Subcutaneous abdominal adipose tissue (tissue), 5 donors: Measurements from ENCODE around the gene SSNA1.

ENCODE experiments used
- H3K27ac ChIP-seq: one replicate; pipeline ENCODE4 v1.7.0; 2013; ENCODE audit warnings: low read depth, mild to moderate bottlenecking, inconsistent platforms, low read length, moderate library complexity
- H3K27me3 ChIP-seq, 5 donors: one replicate each; pipeline ENCODE4 v1.7.0; 2013; ENCODE audit warnings: low read length in 5 of 5, inconsistent platforms in 1 of 5; ENCODE audit not compliant: control insufficient read depth in 5 of 5, insufficient read depth in 4 of 5
- H3K36me3 ChIP-seq, 5 donors: one replicate each; pipeline ENCODE4 v1.7.0; 2013; ENCODE audit warnings: low read length in 5 of 5; ENCODE audit not compliant: control insufficient read depth in 5 of 5, insufficient read depth in 5 of 5
- H3K4me1 ChIP-seq, 5 donors: one replicate each; pipeline ENCODE4 v1.7.0; 2013; ENCODE audit warnings: low read length in 5 of 5, mild to moderate bottlenecking in 3 of 5, moderate library complexity in 1 of 5; ENCODE audit not compliant: control insufficient read depth in 5 of 5, insufficient read depth in 5 of 5
- H3K4me3 ChIP-seq, 5 donors: one replicate each; pipeline ENCODE4 v1.7.0; 2013; ENCODE audit warnings: low read length in 5 of 5, low read depth in 1 of 5
- H3K9ac ChIP-seq, 5 donors: one replicate each; pipeline ENCODE4 v1.7.0; 2013; ENCODE audit warnings: low read length in 5 of 5, mild to moderate bottlenecking in 4 of 5, moderate library complexity in 3 of 5
- H3K9me3 ChIP-seq, 5 donors: one replicate each; pipeline ENCODE4 v1.7.0; 2013; ENCODE audit warnings: low read length in 5 of 5; ENCODE audit not compliant: control insufficient read depth in 5 of 5
- donor health status: healthy.
- donor health status: healthy.
- donor health status: healthy.
- donor health status: healthy.
- donor health status: healthy.

Gene SSNA1

DNA sequence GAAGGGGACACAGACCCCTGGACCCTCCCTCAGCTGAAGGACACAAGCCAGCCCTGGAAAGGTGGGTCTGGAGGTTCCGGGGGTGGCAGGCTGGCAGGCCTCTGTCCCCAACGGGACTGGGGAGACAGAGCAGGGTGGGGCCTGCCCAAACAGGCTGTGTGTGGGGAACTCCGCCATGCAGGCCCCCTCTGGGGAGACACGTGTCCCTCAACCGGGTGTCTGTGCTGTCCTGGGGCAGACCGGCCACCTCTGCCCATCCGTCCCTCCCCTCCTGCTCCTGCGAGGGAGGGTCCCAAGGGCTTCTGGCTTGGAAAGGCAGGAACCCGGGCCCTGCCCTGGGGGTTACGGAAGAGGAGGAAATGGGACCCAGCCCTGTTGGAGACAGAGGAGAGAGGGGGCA, 43.6 kb downstream of the SSNA1 start:
- Histone ChIP-seq H3K36me3 (no peaks in the 10 kb centered on the region), H3K4me3 (no peak overlapping the region), H3K27me3 (peaks cover 53 to 71% (median 66%) of the 10 kb centered on the region in 5 donors), H3K9ac (no peak overlapping the region), H3K9me3 (no peaks in the 10 kb centered on the region), H3K4me1 (peaks cover 0 to 17% (median 12%) of the 10 kb centered on the region in 5 donors), H3K27ac (no peak overlapping the region)

DNA sequence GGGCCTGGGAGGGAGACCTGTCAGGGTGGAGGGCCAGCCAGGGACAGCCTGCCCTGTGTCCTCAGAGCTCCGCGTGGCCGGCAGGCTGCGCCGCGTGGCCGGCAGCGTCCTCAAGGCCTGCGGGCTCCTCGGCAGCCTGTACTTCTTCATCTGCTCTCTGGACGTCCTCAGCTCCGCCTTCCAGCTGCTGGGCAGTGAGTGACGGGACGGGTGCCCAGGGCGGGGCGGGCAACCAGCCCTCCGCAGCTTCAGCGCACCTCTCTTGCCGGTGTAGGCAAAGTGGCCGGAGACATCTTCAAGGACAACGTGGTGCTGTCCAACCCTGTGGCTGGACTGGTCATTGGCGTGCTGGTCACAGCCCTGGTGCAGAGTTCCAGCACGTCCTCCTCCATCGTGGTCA, 44.0 kb downstream of the SSNA1 start:
- Histone ChIP-seq H3K9ac (no peak overlapping the region), H3K27me3 (peaks cover 51 to 69% (median 63%) of the 10 kb centered on the region in 5 donors), H3K4me1 (peaks cover 0 to 19% (median 12%) of the 10 kb centered on the region in 5 donors), H3K4me3 (no peak overlapping the region), H3K36me3 (no peaks in the 10 kb centered on the region), H3K9me3 (no peaks in the 10 kb centered on the region), H3K27ac (no peak overlapping the region)

DNA sequence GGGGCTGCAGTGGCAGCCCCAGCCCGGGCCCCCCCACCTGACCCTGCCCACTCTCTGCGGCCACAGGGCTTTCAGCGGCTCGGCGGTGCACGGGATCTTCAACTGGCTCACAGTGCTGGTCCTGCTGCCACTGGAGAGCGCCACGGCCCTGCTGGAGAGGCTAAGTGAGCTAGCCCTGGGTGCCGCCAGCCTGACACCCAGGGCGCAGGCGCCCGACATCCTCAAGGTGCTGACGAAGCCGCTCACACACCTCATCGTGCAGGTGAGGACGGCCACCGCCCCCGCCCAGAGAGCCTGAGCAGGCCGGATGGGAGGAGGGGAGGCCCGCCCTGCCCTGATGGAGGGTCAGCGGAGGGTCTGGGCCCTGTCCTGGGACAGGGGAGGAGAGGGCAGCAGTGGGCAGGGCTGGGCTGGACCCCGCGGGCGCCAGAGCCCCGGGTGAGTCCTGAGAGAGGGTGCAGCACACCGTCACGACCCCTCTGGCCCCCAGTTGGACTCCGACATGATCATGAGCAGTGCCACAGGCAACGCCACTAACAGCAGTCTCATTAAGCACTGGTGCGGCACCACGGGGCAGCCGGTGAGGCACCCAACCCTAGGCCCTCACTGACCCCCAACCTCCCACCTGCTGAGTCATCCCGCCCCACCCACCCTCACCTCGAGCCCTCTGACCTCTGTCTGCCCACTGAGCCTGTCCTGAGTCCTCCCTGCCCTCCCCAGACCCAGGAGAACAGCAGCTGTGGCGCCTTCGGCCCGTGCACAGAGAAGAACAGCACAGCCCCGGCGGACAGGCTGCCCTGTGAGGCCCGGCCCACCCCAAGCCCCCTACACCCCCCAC, 44.9 kb downstream of the SSNA1 start:
- H3K4me3 ChIP-seq, result no peak overlapping the region
- H3K9ac ChIP-seq, result no peak overlapping the region
- no peaks in the 10 kb centered on the region for H3K9me3 ChIP-seq
- peaks cover 0 to 19% (median 12%) of the 10 kb centered on the region in 5 donors for H3K4me1 ChIP-seq
- H3K27ac ChIP-seq, result no peak overlapping the region
- no peaks in the 10 kb centered on the region for H3K36me3 ChIP-seq
- H3K27me3 ChIP-seq, result peaks cover 51 to 65% (median 60%) of the 10 kb centered on the region in 5 donors

DNA sequence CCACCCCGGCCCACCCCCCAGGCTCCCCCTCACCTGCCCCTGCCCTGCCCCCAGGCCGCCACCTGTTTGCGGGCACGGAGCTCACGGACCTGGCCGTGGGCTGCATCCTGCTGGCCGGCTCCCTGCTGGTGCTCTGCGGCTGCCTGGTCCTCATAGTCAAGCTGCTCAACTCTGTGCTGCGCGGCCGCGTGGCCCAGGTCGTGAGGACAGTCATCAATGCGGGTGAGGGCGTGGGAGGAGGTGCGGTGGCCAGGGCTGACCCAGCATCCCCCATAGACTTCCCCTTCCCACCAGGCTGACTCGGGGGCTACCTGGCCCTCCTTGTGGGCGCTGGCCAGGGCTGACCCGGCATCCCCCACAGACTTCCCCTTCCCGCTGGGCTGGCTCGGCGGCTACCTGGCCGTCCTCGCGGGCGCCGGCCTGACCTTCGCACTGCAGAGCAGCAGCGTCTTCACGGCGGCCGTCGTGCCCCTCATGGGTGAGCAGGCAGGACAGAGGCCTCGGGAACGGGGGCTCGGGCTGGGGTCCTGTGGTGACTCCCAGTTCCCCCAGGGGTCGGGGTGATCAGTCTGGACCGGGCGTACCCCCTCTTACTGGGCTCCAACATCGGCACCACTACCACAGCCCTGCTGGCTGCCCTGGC, 45.7 kb downstream of the SSNA1 start:
- Histone ChIP-seq H3K27ac (no peak overlapping the region), H3K4me3 (no peak overlapping the region), H3K4me1 (peaks cover 0 to 25% (median 15%) of the 10 kb centered on the region in 5 donors), H3K9me3 (no peaks in the 10 kb centered on the region), H3K36me3 (no peaks in the 10 kb centered on the region), H3K9ac (no peak overlapping the region), H3K27me3 (peaks cover 45 to 56% (median 51%) of the 10 kb centered on the region in 5 donors)

DNA sequence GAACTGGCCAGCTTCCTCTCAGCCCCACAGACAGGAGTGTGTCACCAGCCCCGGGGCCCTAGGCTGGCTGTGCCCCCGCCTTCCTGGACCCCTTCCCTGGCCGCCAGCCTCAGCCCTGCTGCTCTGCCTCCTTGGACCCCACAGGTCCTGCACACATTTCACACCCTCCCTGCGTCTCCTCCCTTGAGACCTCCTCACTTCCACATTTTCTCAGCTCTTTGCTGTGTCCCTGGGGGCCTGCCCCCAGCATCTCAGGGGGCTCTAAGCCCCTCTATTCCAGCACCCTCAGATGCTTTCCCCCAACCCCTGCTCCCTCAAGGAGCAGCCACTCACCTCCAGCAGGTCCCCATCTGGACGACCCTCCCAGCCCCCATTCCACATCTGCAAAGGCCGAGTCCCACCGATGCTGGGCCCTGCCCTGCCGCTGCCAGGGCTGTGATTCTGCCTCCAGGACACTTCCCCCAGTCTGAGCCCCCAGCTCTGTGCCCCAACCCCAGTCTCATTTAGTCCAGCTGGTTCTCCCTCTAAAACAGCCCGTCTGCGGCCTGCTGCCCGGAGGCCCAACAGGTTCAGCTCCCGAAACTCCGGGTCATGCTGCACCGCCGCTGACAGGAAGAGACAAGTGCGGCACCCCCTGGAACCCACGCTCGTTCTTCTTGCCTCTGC, 46.4 kb downstream of the SSNA1 start:
- H3K36me3 ChIP-seq, result no peaks in the 10 kb centered on the region

DNA sequence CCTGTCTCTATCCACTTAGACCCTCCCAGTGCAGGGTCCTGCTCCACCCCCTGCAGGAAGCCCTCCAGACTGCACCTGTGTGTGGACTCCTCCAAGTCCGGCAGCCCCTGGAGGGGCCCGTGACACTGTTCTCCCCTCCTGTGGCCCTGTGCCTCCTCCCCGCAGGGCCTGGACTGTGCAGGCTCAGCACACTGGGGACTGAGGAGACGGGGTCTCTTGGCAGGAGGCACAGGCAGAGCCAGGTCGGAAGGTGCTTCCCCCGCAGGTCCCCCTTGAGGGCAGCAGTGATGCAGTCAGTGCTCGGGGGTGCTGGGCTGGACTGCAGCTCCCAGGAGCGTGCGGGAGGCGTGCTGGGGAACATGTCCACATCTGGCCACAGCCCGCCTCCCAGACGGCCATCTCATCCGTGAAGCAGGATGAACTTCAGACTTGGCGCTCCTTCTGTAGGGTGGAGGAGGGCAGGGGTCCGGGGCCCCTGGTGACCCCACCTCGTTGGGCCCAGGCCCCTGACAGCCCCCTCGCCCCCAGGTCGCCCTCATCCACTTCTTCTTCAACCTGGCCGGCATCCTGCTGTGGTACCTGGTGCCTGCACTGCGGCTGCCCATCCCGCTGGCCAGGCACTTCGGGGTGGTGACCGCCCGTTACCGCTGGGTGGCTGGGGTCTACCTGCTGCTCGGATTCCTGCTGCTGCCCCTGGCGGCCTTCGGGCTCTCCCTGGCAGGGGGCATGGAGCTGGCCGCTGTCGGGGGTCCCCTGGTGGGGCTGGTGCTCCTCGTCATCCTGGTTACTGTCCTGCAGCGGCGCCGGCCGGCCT, 47.2 kb downstream of the SSNA1 start:
- Histone ChIP-seq H3K4me1 (peaks cover 0 to 37% (median 24%) of the 10 kb centered on the region in 5 donors), H3K4me3 (peak overlapping the region in 1 of 5 donors; percentile 46)

More for the DNA sequence above, 46.4 kb downstream of the SSNA1 start:
- Histone ChIP-seq H3K27me3 (peaks cover 39 to 49% (median 45%) of the 10 kb centered on the region in 5 donors), H3K9me3 (no peaks in the 10 kb centered on the region), H3K27ac (no peak overlapping the region), H3K4me3 (no peak overlapping the region), H3K4me1 (peaks cover 0 to 31% (median 21%) of the 10 kb centered on the region in 5 donors), H3K9ac (no peak overlapping the region)

DNA sequence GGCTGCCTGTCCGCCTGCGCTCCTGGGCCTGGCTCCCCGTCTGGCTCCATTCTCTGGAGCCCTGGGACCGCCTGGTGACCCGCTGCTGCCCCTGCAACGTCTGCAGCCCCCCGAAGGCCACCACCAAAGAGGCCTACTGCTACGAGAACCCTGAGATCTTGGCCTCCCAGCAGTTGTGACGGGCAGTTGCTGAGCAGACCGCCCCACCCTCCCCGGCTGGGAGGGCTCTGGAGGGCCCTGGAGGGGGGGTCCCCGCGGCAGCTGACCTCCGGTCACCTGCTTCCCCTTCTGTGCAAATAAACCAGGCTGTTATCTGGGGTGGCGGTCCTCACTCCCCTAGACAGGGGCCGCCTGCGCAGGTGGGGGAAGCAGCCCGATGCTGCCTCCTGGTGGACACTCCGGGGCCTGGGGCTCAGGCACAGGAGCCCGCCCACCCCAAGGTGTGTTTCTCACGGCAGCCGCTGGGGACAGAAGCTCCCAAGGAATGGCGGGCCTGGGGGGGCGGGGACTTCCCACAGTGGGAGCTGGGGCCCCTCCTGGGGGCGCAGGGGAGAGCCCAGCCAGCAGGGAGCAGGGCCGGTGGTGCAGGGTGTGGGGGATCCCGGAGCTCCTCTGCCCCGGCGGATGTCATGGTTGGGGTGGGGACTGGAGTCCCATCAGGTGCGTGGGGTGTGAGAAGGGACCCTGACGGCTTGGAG, 47.9 kb downstream of the SSNA1 start:
- peak overlapping the region in 2 of 5 donors; percentile 38 to 41 for H3K9ac ChIP-seq
- peak overlapping the region in 1 of 5 donors; percentile 46 for H3K4me3 ChIP-seq
- no peak overlapping the region for H3K27ac ChIP-seq
- H3K27me3 ChIP-seq, result peaks cover 25 to 34% (median 31%) of the 10 kb centered on the region in 5 donors
- H3K36me3 ChIP-seq, result no peaks in the 10 kb centered on the region
- peaks cover 0 to 37% (median 24%) of the 10 kb centered on the region in 5 donors for H3K4me1 ChIP-seq
- H3K9me3 ChIP-seq, result no peaks in the 10 kb centered on the region

More for the DNA sequence above, 47.2 kb downstream of the SSNA1 start:
- Histone ChIP-seq H3K27me3 (peaks cover 33 to 42% (median 38%) of the 10 kb centered on the region in 5 donors), H3K27ac (no peak overlapping the region), H3K9ac (peak overlapping the region in 2 of 5 donors; percentile 38 to 41), H3K36me3 (no peaks in the 10 kb centered on the region), H3K9me3 (no peaks in the 10 kb centered on the region)

DNA sequence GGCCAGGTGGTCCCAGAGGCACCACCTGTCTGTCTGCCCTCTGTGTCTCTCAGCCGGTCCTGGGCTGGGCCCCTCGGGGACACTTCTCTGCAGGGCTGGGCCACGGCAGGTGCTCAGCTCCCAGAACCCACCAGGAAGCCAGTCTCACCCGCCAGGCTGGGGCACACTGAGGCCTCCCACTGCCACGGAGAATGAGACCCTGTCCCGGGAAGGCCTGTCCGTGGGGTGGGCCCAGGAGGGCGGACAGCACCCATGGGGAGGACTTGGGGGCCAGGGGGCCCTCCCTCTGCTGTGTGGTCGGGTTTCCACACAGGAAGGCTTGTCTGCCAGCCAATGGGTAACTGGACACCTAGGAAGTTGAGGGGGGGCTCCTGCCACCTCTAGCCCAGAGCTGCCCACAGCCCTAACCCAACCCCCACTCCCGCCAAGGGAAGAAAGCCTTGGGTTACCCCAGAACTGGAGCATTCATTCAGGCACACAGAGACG, 48.5 kb downstream of the SSNA1 start:
- H3K4me1 ChIP-seq, result peaks cover 1 to 42% (median 26%) of the 10 kb centered on the region in 5 donors
- H3K36me3 ChIP-seq, result peaks cover 0 to 1% (median under 1%) of the 10 kb centered on the region in 5 donors
- H3K9ac ChIP-seq, result no peak overlapping the region
- H3K4me3 ChIP-seq, result no peak overlapping the region
- no peak overlapping the region for H3K27ac ChIP-seq
- H3K27me3 ChIP-seq, result peaks cover 20 to 28% (median 26%) of the 10 kb centered on the region in 5 donors
- no peaks in the 10 kb centered on the region for H3K9me3 ChIP-seq
